Brain microvascular endothelial cell (primary cell): ENCODE results near the gene CGRRF1.

ENCODE experiments used
- DNase-seq: peaks from one replicate; pipeline ENCODE4 v3.0.0-alpha.2; 2020
- H3K27ac ChIP-seq: fragments of 250-450 bp; sonication (Bioruptor Pico); 2 replicates; pipeline ENCODE4 v1.5.1; 2020; ENCODE audit warnings: mild to moderate bottlenecking, moderate library complexity
- H3K27me3 ChIP-seq: fragments of 250-450 bp; sonication (Bioruptor Pico); replicated peaks from 2 replicates; pipeline ENCODE4 v1.5.1; 2020; ENCODE audit warnings: mild to moderate bottlenecking
- H3K36me3 ChIP-seq: fragments of 250-450 bp; sonication (Bioruptor Pico); replicated peaks from 2 replicates; pipeline ENCODE4 v1.5.1; 2020; ENCODE audit warnings: mild to moderate bottlenecking
- H3K4me3 ChIP-seq: 2 replicates; pipeline ENCODE4 v1.5.1; 2011; ENCODE audit warnings: low read depth, mild to moderate bottlenecking, control low read depth, low read length, moderate library complexity
- CTCF ChIP-seq: IDR thresholded peaks from 2 replicates; pipeline ENCODE4 v1.5.1; 2011; ENCODE audit warnings: low read depth, mild to moderate bottlenecking, moderate library complexity, low read length, control low read depth, inconsistent platforms; ENCODE audit errors: missing control alignments
- in situ Hi-C: cut with HindIII; loops from 2 replicates; pipeline ENCODE4 v1.10.0; 2017; ENCODE audit warnings: low sequenced_read_pairs, low pct_ligation_motif_present

Gene CGRRF1

GRCh38 chr14:54577494-54577893 lies 67.8 kb downstream of the CGRRF1 start:
- Histone ChIP-seq H3K27ac (no peak overlapping the region), H3K36me3 (no peaks in the 10 kb centered on the region), H3K4me3 (no peak overlapping the region), H3K27me3 (no peaks in the 10 kb centered on the region)
- no peak for DNase-seq
- in situ Hi-C loops = no loop called here
- no peak for TF ChIP-seq CTCF

GRCh38 chr14:54577977-54578376 lies 68.3 kb downstream of the CGRRF1 start:
- Histone ChIP-seq H3K36me3 (no peaks in the 10 kb centered on the region), H3K4me3 (no peak overlapping the region), H3K27me3 (no peaks in the 10 kb centered on the region), H3K27ac (no peak overlapping the region)
- TF ChIP-seq CTCF = no peak
- peak; percentile 25 for DNase-seq
- in situ Hi-C loops = no loop called here

- DNase-seq = peak; percentile 47
- in situ Hi-C loops = no loop called here
These were observed 69.9 kb downstream of the CGRRF1 start for GRCh38 chr14:54579621-54580020.

GRCh38 chr14:54580933-54581332 lies 71.2 kb downstream of the CGRRF1 start:
- TF ChIP-seq CTCF = no peak
- DNase-seq = no peak
- no peak overlapping the region for H3K27ac ChIP-seq
- no peaks in the 10 kb centered on the region for H3K36me3 ChIP-seq
- no peaks in the 10 kb centered on the region for H3K27me3 ChIP-seq
- in situ Hi-C loops = no loop called here
- H3K4me3 ChIP-seq = no peak overlapping the region

More at GRCh38 chr14:54579621-54580020, 69.9 kb downstream of the CGRRF1 start:
- TF ChIP-seq CTCF = no peak
- H3K36me3 ChIP-seq = no peaks in the 10 kb centered on the region
- H3K27ac ChIP-seq = no peak overlapping the region
- no peaks in the 10 kb centered on the region for H3K27me3 ChIP-seq
- H3K4me3 ChIP-seq = no peak overlapping the region

GRCh38 chr14:54582334-54582733 lies 72.6 kb downstream of the CGRRF1 start:
- in situ Hi-C loops = no loop called here
- H3K27me3 ChIP-seq = no peaks in the 10 kb centered on the region
- no peak for TF ChIP-seq CTCF
- no peak overlapping the region for H3K4me3 ChIP-seq
- H3K36me3 ChIP-seq = no peaks in the 10 kb centered on the region
- no peak overlapping the region for H3K27ac ChIP-seq
- DNase-seq = no peak

- Histone ChIP-seq H3K27ac (no peak overlapping the region), H3K36me3 (no peaks in the 10 kb centered on the region), H3K4me3 (no peak overlapping the region), H3K27me3 (no peaks in the 10 kb centered on the region)
- DNase-seq = no peak
- in situ Hi-C loops = no loop called here
- TF ChIP-seq CTCF = no peak
These were observed 74.4 kb downstream of the CGRRF1 start for GRCh38 chr14:54584097-54584496.
